ENCODE measurements around the gene CCSER1.
A peak's percentile ranks its signal among the peaks of the same experiment; 100 is the strongest.
"Not testable (repeated sequence)": the region's sequence is repeated elsewhere in the genome, so short reads cannot be mapped to it uniquely, and the experiment has no call there.

The CCSER1 gene

GRCh38 chr4:91064157-91064853 is 937.1 kb downstream of the CCSER1 start:
- peak; percentile 47 for DNase-seq (ENCODE audit: low spot score)

GRCh38 chr4:91065117-91065516 is 937.9 kb downstream of the CCSER1 start:
- DNase-seq (ENCODE audit: low spot score), result no peak

GRCh38 chr4:91070736-91071135 is 943.5 kb downstream of the CCSER1 start:
- no peak for DNase-seq (ENCODE audit: low spot score)

GRCh38 chr4:91076147-91076546 is 949.0 kb downstream of the CCSER1 start:
- DNase-seq (ENCODE audit: low spot score), result no peak

- no peak for DNase-seq (ENCODE audit: low spot score)
Observed at GRCh38 chr4:91085961-91086360, 958.8 kb downstream of the CCSER1 start.

GRCh38 chr4:91087743-91088142 is 960.5 kb downstream of the CCSER1 start:
- DNase-seq (ENCODE audit: low spot score), result no peak

- no peak for DNase-seq (ENCODE audit: low spot score)
Observed at GRCh38 chr4:91089178-91089577, 962.0 kb downstream of the CCSER1 start.

GRCh38 chr4:91092398-91092980 is 965.3 kb downstream of the CCSER1 start:
- peak; percentile 32 for DNase-seq (ENCODE audit: low spot score)

GRCh38 chr4:91094220-91094619 is 967.0 kb downstream of the CCSER1 start:
- not testable (repeated sequence) for DNase-seq (ENCODE audit: low spot score)

GRCh38 chr4:91099666-91100065 is 972.5 kb downstream of the CCSER1 start:
- no peak for DNase-seq (ENCODE audit: low spot score)

GRCh38 chr4:91108751-91109150 is 981.6 kb downstream of the CCSER1 start:
- no peak for DNase-seq (ENCODE audit: low spot score)

GRCh38 chr4:91111556-91111955 is 984.4 kb downstream of the CCSER1 start:
- DNase-seq (ENCODE audit: low spot score), result no peak

GRCh38 chr4:91113130-91113706 is 986.0 kb downstream of the CCSER1 start:
- DNase-seq (ENCODE audit: low spot score), result peak; percentile 42

GRCh38 chr4:91114386-91114785 is 987.2 kb downstream of the CCSER1 start:
- DNase-seq (ENCODE audit: low spot score), result no peak

GRCh38 chr4:91116861-91117260 is 989.7 kb downstream of the CCSER1 start:
- no peak for DNase-seq (ENCODE audit: low spot score)

- DNase-seq (ENCODE audit: low spot score), result no peak
Observed at GRCh38 chr4:91118597-91118996, 991.4 kb downstream of the CCSER1 start.

GRCh38 chr4:91123742-91124141 is 996.5 kb downstream of the CCSER1 start:
- no peak for DNase-seq (ENCODE audit: low spot score)

- DNase-seq (ENCODE audit: low spot score), result no peak
Observed at GRCh38 chr4:91127192-91127591, 1000.0 kb downstream of the CCSER1 start.

- no peak for DNase-seq (ENCODE audit: low spot score)
Observed at GRCh38 chr4:91127831-91128230, 1000.6 kb downstream of the CCSER1 start.

GRCh38 chr4:91128519-91128918 is 1001.3 kb downstream of the CCSER1 start:
- no peak for DNase-seq (ENCODE audit: low spot score)

- DNase-seq (ENCODE audit: low spot score), result peak; percentile 9
Observed at GRCh38 chr4:91147067-91147466, 1019.9 kb downstream of the CCSER1 start.

- not testable (repeated sequence) for DNase-seq (ENCODE audit: low spot score)
Observed at GRCh38 chr4:91154041-91154440, 1026.8 kb downstream of the CCSER1 start.

GRCh38 chr4:91167864-91168653 is 1040.9 kb downstream of the CCSER1 start:
- not testable (repeated sequence) for DNase-seq (ENCODE audit: low spot score)
